ENCODE measurements around the gene GPR18.
"Not testable (repeated sequence)": the region's sequence is repeated elsewhere in the genome, so short reads cannot be mapped to it uniquely, and the experiment has no call there.

Gene GPR18

DNA sequence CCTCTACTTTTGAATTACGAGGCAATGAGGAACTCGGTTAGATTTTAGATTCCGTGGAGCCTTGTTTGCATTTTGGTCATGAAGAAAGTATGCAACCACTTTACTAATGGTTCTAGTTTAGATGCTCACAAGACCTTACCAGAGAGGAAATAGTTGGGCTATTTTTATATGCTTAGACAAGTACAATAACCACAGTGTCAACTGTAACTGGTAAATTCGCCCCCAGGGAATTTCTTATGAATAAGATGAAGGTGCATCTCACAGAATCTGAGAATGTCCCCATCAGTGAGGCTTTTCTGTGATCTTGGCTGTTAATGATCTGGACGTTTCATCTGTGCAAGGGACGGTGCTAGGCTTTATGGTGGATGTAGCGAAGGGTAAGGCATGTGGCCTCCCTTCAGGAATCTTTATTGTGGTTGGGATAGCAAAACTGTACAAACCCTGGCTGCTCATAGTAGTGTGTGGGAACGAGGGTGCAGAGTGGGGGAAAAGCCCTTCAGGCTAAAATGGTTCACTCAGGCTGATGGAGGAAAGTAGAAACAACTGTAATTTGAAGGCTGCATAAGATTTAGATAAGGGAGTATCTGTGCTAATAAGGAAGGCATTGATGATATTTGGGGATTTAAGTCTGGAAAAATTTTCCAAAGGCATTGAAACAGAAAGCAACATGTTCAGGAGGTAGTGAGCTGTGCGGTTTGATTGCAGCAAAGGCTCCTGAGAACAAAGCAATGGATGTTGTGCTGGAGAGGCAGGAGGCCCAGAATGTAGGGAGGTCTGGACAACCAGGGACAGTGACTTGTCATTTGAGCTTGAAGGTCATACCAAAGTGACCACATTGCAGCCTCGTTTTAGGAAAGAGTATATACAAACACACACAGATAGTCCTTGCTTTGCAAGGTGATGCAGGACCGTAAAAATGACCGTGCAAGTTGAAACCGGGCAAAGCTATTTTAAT lies 29.2 kb downstream of the GPR18 start:
- no peak for DNase-seq (ENCODE audit: low read depth)

DNA sequence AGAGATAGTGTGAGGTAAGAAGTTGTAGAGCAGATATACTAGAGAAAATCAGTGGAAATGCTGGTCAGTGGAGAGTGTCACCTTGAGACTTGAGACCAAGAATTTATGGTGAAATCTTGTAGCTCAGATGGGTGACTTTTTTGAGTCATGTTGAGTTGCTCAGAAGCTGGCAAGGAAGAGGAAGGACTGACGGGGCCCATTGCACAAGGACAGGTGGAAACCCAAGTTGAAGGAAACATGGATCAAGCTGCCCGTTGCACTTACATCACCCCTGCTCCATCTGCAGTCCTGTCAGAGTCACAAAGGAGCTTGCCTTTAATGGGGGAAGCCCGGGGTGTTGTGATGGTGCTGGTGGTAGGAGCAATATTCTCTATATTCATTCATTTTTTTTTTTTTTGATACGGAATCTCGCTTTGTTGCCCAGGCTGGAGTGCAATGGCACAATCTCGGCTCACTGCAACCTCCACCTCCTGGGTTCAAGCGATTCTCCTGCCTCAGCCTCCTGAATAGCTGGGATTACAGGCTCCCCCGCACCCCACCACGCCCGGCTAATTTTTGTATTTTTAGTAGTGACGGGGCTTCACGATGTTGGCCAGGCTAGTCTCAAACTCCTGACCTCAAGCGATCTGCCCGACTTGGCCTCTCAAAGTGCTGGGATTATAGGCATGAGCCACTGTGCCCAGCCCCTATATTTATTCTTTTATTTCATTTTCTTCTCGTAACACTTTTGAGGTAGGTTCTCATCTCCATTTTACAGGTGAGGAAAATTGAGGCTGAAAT lies 30.1 kb downstream of the GPR18 start:
- no peak for DNase-seq (ENCODE audit: low read depth)

DNA sequence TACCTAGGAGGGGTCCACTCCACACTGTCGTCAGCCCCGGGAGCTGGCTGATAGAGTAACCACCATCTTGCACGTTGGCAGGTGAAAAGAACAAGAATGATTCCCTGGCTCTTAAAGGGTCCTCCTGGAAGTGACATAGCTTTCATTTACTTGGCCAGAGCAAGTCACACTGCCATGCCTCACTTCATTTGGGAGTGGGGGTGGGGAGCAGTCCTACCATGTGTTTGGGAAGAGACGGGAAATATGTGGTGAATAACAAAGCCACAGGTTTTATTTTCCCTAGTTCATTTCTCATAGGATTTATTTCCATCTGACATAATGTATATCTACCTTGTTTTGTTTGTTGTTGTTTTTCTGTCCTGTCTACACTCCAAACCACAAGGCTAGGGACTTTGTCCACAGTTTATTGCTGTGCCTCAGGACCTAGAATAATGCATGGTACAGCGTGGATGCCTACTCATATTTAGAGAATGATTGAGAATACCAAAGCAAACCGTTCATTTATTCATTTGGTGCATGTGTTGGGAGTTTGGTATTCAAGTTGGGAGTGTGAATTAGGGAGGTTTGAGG lies 30.8 kb downstream of the GPR18 start:
- no peak for DNase-seq (ENCODE audit: low read depth)

DNA sequence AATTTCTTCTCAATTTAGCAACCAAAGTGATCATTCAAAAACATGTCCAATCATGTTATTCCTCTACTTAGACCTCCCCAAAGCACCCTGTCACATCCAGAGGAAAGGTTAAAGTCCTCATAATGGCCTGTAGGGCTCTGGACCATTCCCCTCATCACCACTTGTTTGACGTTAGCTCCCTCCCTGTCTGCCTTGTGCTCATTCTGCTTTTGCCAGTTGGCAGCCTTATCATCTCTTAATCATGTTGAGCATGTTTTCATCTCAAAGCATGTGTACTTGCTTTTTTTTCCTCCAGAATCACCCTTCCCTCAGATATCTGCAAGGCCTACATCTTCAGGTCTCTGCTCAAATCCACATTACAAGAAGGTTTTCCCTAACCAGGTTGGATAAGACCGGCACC lies 31.7 kb downstream of the GPR18 start:
- DNase-seq (ENCODE audit: low read depth), result no peak

DNA sequence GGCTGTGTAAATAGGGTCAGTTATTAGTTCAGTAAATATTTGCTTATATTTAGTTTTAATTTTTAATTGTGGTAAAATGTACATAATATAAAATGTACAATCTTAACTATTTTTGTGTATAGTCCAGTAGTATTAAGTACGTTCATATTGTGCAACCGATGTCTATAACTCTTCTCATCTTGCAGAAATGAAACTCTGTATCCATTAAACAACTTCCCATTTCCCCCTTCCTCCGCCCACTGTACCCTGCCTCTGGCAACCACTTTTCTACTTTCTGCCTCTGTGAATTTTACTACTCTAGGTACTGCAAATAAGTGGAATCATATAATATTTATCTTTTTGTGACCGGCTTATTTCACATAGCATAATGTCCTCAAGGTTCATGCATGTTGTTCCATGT lies 33.1 kb downstream of the GPR18 start:
- DNase-seq (ENCODE audit: low read depth), result no peak

DNA sequence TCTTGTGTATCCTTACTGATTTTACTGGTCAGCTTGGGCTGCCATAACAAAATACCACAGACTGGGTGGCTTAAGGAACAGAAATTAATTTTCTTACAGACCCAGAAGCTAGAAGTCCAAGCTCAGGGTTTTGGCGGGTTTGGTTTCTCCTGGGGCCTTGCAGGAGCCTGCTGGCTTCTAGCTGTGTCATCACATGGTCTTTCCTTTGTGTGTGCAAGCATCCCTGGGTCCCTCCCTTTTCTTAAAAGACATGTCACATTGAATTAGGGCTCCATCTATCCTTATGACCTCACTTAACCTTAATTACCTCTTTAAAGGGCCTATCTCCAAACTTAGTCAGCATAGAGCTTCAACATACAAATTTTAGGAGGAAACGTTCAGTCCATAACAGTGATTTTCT lies 34.2 kb downstream of the GPR18 start:
- no peak for DNase-seq (ENCODE audit: low read depth)

DNA sequence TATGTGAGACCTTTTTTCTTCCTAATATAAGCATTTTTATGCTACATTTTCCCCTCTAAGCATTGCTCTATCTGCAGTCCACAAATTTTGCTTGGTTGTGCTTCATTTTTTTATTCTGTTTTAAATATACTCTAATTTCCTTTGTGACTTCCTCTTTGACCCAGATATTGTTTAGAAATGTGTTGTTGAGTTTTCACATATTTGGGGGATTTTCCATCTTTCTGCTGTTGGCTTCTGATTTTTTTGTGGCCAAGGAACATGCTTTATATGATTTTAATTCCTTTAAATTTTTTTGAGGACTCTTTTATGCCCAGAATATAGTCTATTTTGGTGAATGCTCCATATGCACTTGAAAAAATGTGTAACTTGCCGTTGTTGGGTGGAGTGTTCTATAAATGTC lies 34.6 kb downstream of the GPR18 start:
- DNase-seq (ENCODE audit: low read depth), result no peak

DNA sequence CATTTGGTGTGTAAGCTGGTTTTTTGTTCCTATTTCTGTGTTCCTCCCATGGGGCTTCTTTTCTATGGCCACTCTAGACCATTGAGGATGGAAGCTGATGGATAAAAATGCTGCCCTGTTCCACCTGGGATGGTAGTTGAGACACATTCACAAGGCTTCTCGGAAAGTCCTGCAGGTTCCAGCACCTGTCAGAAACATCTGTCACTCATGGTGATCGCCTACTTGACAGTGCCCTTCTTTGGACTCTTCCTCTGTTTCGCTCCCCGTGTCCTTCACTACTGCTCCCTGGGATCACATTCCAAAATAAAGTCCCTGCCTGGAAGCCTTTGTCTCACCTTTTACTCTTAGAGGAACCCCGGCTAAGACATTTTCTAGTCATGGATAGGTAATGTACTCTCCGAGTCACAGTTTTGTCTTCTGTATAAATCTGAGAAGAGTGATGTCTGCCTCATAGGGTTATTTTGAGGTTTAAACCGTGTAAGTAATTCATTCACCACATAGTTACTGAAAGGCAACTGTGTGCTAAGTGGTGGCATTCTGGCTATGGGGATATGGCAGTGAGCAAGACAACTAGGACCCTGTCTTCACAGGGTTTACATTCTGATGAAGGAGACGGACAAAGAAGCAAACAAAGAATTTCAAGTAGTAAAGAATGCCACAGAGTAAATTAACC lies 36.5 kb downstream of the GPR18 start:
- no peak for DNase-seq (ENCODE audit: low read depth)

DNA sequence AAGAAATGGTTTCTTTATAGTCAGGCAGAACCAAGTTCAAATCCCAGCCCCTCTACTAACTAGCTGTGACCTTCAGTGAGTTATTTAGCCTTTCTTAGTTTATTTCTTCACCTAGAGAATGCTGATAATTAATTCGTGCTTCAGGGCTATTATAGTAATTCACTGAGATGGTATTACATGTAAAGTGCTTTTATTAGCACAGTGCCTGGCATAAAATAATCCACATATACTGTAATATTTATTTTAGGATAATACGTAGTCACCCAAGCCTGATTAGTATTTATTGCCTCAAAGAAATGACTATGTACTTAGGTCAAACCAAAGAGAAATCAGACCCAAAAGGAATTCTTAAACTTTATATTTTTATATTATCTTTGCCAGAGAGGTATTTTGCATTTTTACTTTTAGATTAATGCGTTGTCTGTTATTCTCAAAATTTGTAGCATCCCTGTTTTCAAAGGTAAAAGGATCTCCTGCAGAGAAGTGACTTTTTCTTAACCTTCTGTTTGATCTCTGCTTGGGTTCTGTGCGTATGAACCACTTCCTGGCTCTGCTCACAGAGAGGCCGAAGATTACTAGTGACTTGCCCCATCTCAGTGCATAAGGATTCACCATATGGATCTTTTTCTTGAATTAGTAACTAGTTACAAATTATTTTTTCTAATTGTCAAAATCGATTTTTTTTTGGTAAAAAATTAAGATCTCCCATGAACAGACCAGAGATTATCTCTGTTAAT lies 37.8 kb downstream of the GPR18 start:
- DNase-seq (ENCODE audit: low read depth), result no peak

DNA sequence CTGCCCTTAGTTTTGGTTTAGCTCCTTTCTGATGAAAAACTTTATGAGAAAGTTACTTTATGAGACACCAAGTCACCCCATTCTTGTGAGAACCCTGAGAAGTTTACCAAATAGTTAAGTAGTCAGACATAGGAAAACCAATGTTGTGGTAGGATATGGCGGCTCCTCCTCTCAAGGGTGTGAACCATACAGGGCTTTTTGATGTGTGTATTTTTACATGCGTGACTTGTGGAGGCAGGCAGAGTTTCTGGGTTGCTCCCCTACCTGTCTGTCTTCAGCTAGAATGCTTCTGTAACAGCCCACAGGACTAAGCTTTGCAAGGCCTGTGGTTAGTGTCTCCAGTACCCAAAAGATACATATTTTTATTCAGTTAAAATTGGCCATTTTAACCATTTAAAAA lies 39.2 kb downstream of the GPR18 start:
- no peak for DNase-seq (ENCODE audit: low read depth)

DNA sequence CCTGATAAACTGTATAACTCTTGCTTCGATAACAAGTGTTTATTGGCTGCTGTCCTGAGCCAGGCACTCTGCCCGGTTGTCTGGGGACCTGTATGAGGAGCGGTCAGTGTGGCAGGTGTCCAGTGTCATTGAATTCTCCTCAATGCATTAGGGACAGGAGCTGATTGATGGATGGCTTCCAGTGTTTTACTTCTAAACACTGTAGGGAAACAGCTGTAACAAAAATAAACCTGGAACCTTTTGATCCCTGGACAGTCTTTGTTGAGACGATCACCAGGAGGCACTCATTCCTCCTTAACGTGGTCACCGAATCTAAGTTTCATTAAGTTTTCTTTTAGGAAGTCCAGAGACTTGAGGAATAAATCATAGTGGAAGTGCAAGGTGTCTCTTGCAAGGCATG lies 39.6 kb downstream of the GPR18 start:
- no peak for DNase-seq (ENCODE audit: low read depth)

DNA sequence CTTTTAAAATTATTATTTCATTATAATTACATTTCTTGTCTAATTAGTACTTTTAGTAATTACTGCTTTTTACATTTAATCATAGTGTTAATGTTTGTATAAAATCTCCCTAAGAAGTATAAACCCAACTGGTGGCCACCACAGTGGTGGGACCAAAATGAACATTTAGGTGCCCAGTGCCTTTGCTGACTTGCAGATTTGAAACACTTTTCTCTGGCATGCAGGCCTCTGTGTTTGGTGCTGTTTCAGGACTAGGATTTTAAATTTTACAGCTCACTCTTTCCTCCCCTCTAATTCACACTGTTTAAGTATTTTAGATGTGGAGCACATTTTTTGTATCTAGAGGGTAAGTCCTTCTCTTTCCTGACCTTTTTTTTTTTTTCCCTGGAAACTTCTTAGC lies 40.1 kb downstream of the GPR18 start:
- no peak for DNase-seq (ENCODE audit: low read depth)

DNA sequence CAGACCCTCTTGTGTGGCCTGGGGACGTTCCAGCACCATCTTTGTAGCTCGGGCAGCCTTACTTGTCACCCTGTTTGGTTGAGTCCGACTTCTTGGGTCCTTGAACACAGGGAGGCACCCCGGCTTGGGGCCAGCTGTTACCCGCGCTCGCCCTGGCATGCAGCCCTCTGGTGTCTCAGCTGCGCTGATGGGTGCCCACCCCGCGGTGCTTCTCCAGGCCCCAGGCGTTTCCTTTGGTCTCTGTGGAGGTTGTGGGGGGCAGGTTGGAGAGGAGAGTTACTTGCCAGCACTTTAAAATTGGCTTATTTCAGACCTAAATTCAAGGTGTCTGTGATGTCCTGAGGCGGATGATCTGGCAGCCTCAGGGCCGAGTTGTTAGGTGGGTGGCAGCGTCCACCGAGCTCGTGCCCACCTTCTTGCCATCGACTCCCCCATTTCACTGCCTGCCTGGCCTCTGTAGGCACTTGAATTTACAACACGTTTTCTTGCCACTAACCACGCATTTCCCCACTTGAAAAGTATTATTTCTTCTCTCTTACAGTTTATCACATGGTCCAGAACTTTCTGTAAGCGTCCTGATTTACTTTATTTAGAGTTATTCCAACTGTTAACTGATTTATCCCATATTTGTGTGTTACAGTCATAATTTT lies 40.6 kb downstream of the GPR18 start:
- no peak for DNase-seq (ENCODE audit: low read depth)

DNA sequence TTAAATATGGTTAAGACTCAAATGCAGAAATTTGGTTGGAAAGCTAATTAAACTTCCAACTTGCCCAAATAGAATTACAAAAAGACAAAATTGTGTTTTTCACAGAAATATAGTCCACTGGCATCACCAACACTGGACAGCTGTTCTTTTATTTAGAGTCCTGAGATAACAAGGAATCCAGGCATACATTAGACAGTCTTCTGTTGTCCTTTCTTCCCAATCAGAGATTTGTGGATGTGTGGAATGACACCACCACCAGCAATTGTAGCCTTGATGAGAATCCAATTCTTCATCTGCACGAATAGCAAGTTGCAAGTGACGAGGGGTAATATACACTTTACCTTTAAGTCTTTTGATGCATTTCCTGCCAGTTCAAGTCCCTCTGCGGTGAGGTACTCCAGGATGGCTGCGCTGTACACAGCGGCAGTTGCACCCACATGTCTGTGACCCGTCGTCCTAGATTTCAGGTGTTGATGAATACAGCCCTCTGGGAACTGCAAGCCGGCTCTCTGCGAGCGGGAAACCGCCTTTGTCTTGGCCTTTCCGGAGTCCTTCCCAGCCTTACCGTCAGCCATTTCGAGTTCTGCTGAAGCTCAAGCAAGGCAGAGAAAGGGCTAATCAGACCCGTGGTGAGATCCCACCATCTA lies 42.9 kb downstream of the GPR18 start:
- no peak for DNase-seq (ENCODE audit: low read depth)

DNA sequence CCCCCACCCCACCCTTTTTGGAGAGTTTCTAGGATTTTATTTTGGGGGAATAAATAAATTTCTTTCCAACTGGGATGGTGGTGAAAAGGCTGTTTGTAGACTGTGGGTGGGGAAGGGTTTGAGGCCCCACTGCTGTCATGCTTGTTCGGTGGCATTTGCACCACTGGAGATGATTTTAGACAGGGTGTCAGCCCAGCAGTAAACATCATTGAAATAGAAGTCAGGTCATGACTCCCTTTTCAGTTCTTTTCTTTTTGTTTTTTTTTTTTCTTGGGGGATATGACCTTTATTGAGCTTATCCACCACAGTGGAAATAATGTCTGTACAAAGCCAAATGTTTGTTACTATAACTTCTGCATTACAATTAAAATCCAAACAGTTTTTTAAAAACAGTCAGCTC lies 43.4 kb downstream of the GPR18 start:
- DNase-seq (ENCODE audit: low read depth), result no peak

DNA sequence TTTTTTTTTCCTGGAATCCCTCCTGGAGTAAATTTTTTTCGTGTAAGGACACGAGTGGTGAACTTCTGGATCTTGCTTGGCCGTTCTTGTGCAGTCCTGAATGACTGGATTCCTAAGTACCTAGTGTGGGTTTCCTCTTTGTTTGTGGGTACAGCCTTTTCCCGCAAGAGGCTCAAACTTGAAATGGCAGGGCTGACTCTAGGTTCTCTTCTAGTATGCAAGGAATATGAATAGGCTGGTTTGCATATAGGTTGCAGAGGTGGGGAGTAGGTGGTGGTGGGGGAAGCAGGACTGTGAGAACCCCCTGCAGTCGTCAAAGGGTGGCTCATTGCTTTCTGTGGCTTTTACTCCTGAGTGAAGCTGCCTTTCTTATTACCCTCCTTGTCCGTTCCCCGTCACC lies 43.9 kb downstream of the GPR18 start:
- DNase-seq (ENCODE audit: low read depth), result no peak

DNA sequence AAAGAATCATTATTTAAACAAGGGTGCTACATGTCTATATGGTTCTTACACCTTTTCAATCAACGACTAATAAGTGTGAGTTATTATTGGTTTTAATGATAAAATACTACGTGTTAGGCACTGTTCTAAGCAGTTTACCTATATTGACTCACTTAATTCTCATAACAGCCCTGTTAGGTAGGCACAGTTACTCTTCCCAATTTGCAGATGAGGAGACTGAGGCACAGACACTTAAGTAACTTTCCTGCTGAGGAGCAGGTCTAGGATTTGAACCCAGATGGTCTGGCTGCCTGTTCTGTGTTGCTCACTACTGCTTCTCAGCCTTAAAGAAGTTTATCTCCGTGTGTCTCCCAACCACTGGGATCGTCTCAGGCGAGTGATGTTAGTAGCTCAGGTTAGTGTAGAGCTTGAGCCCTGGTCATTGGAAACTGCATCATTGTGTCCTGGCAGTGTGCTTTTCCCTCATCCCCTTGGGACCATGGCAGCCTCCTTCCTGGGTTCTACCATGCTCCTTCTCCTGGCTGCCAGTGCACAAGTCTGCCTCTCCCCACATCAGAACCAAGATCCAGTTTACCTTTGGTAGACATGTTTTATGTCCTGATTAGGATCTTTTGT lies 46.7 kb downstream of the GPR18 start:
- DNase-seq (ENCODE audit: low read depth), result no peak

DNA sequence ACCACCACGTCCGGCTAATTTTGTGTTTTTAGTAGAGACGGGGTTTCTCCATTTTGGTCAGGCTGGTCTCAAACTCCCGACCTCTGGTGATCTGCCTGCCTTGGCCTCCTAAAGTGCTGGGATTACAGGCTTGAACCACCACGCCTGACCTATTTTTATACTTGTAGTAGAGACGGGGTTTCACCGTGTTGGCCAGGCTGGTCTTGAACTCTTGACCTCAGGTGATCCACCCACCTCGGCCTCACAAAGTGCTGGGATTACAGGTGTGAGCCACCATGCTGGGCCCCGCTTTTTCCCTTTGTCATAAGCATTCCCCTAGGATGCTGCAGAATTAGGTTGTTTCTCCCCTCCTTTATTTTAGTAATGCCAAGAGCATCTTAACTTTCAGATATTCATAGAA lies 47.6 kb downstream of the GPR18 start:
- DNase-seq (ENCODE audit: low read depth), result not testable (repeated sequence)

DNA sequence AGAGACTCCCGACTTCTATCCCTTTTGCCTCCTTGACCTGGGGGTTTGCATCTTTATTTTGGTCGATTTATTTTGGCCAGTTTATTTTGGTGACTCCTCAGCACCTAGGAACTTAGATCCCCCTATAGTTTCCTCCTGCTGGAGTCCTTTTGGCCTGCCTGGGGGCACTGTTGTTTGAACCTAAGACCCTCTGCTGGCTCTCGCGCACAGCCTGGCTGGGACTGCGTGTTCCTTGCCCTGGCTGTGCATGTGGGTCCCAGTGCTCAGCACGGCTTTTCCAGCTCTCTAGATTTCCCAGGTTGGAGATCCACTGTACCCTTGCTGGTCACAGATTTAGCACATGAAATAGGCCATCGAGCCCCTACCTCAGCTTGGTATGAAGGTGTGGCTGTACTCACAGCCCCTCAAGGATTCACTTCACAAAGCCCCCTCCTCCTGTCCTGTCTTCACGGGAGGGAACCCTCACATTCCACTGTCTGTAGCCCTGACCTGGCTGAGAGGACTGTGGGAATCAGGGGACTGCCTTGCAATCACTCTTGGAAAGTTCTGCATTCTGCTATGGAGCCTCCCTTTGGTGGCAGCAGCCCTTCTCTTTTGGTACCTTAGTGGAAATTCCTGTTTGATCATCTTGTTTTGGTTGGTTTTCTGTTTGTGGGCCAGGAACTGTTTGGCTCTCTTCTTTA lies 49.2 kb downstream of the GPR18 start:
- DNase-seq (ENCODE audit: low read depth), result no peak

DNA sequence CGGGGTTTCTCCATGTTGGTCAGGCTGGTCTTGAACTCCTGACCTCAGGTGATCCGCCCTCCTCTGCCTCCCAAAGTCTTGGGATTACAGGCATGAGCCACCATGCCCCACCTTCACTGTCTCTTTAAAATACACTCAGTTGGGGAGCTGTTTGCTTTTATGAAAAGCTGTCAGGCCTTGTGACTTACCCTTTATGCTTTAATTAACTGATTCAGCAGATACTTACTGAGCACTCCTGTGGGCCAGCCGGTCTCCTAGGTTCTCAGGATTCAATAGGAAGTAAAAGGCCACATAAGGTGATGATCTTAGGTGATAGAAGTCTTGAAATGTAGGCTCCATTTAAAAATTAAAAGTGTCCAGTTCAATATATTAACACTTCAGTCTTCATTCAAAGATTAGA lies 50.0 kb downstream of the GPR18 start:
- no peak for DNase-seq (ENCODE audit: low read depth)

Data from CMK (cell line).